ENCODE results near the gene ATCAY.

DNA sequence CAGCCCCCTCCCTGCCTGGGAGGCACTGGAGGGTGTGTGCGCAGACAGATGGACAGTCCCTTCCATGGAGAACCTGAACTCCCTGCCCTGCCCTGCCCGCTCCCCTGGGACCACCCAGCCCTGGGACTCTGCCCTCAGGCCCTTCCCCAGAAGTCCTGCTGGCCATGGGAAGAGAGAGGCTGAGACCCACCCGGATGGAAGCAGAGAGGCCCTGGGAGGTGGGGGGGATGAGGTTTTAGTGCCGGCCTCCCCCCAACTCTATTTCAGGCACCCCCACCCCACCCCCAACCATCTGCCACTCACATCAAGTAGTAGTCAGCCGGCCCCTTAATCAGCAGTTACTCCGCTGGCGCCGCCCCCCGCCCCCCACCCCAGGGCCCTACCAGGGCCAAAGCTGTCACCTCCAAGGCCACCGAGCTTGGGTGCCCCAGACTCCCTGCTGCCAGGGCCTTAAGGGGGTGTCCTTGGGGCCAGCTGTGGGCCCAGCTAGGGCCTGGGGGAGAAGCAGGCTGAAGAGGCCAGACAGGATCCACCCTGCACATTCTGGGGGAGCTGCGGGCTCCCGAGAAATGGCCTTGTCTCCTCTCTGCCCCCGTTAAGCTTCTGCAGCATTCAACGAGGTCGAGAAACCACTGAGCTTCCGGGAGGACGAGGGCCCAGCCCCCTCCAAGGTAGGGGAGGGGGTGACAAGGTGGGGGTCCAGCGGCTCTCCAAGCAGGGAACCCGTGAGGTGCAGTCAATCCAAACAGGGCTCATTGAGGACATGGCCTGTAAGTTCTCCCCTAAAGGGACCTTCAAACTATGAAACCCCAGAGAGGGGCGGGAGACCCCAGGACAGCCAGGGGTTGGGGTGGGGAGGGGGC lies 69.7 kb downstream of the ATCAY start:
- TF ChIP-seq CTCF (IDR thresholded peaks at IDR 0.05) (no peak), POLR2A (IDR thresholded peaks at IDR 0.05) (no peak)

All from gastroesophageal sphincter (tissue), 3 donors.